ENCODE data around the gene LYSMD3.

- TF ChIP-seq ZNF274 (IDR thresholded peaks at IDR 0.05; ENCODE audit: low read depth, low read length) (no peak), SUZ12 (IDR thresholded peaks at IDR 0.05; ENCODE audit: extremely low read depth, insufficient read depth, insufficient read length) (no peak)
Measured at GRCh38 chr5:90479611-90480385, 49.6 kb downstream of the LYSMD3 start.

Data from NT2/D1 (cell line).